Measurements from ENCODE around the gene HS1BP3.

HS1BP3 gene

DNA sequence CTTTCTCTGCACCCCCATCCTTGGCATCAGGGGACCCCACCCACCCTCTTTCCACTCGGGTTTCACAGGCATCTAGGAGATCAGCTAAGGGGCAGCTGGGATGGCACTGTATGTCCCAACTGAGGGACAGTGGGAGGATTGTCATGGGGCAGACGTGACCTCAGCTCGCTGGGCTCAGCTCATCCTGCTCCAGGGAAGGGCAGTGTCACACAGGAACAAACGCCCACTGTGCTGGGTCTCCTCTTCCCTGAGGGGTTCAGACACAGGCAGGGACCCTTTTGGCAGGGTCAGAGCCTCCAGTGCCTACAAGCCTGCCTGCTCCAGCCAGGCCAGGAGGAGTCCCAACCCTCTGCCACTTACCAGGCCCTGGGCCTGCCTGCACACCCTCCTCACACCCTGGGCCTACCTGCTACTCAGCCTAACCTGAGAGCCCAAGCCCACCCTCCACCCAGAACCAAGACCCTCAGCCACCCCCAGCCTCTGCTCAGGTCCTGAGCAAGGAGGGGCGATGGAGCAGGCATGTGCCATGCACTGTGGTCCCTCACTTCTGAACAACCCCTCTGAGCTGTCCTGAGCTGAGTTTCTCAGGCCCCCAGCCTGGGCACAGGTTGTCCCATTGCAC lies 68.2 kb downstream of the HS1BP3 start:
- DNase-seq, result no peak

DNA sequence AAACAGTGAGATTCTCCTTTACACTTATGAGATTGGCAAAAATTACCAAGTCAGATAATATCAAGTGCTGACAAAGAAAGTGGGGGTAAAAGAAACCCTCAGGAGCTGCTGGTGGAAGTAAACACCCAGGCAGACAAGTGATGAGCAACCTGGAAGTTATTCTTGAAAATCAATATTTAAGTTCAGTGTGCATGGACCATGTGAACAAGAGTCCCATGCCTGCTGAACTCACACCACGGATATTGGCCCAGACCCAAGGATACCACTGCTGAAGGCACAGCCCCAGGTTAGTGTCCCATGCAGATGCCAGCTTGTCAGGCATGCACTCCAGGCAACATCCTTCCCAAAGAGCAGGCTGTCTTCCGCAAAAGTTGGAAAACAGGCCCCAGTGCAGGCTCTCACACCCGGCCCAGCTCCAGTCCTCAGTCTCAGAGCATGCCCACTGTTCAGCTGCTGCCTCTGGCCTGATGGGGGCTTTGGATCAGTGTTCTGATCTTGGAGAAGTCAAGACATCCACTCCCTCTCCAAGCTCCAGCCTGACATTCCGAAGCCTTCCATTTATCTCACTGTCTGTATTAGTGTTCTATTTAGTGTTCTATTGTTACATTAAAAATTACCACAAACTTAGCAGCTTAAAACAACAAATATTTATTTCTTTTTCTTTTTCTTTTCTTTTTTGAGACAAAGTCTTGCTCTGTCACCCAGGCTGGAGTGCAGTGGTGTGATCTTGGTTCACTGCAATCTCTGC lies 70.0 kb downstream of the HS1BP3 start:
- no peak for DNase-seq

DNA sequence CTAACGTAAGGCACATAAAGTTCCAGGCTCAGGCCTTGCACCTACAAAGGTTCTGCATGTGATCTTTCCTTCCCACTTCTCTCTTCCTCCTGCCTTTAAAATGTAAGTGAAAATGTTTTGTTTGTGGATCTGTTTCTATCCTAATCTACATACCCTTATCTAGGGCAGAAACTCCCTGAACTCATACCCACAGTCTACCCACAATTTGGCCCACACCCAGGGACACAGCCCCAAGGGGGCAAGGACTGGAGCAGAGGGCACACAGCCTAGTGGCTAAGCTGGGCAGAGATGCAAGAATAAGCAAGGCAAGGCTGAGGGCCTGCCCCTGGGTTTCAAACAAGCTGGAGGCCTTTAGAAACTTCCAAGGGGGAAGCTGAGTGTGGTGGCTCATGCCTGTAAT lies 71.0 kb downstream of the HS1BP3 start:
- no peak for DNase-seq

DNA sequence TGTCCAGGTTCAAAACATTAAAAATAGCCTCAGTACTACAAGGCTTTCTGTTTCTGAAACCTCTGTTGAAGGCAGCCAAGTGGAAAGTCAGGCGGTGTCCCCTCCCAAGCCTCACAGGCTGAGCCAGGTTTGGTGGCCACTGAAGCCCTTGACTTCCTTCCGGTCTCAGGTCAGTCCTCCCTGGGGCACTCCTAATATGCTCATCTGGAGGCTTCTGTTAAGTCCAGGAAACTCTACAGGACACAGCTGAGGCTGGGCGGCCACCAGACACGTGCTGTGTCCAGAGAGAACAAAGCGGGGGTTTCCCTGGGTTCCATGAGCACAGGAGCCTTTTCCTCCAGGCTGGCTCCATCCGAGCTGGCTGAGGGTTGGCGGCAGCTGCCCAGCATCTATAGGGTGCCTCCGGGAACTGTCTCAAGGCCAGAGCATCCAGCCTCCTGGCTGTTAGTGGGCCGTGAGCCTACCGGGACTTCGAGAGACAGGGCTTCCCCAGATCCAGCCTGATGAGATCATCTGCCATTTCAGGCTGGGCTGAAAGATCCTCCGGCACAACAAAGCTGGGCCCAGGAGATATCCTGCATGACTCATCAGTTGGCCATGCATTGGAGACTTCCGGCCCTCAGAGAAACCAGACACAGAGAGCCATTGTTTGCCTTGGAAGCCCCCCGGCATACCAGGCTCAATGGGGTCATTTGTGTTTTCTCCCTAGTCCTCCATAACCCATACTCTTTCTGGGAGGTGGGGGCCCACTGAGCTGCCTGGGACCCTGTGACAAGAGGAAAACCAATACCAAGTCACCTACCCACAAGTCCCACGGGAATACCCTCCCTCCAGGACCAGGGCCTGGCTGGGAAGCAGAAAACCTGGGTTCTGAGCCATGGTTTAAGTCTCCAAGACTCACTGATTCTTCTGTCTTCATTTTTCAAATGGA lies 71.7 kb downstream of the HS1BP3 start:
- peak; percentile 46 to 74 for DNase-seq

DNA sequence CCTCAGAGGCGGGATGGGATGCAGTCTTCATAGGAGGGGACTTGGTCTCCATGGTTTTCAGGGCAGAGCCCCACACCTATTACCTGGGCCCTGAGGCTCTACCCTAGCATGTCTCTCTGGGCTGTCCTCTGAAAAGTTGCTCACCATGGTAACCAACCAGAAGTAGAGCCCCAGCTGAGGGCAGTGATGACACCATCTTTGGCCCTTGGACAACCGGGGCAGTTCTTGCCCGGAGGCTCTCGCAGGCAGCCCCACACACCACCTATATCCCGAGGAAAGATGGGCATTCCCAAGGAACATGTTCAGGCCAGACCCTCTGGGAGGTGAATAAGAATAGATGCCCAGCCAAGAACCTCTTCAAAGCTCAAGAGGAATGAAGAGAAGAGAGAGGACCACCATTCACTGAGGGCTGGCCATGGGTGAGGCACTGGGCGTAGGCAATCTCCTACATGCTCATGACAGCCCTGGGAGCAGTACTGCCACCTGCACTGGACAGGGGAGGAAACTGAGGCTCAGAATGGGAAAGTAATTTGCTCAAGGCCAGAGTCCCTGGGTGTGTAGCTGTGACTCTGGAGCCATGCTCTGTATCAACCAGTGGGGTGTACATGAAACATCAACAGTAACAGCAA lies 72.5 kb downstream of the HS1BP3 start:
- DNase-seq, result no peak

DNA sequence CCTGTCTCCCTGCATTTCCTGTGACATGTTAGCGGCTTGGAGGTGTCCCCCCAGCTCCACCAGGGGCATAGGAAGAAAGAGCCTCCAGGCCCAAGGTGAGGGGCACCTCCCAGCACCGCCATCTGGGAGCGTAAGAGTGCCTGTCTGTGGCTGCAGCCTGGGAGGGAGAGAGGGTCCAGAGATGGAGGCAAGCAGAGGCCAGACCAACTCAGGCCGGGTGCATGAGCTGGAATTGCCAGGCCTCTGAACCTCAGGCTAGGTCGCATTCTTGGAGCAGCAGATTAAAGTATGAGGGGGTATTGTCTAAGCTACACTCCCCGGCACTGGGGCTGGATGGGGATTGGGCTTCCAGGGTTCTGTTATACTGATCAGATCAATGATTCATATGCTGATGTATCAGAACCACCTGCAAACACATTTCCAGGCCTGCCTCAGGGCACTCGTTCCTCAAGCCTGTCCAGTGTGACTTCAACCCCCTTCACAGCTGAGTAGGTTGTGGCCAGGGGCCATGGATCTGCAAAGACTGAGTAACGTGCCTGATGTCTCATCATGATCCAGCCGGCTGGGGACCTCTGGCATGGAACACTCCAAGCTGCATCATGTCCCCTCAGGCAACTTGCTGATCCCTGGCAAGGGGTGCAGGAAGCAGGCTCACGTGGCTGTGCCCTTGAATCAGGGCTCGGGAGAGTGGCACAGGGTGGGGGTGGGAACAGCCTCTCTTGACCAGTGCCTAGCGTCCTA lies 73.2 kb downstream of the HS1BP3 start:
- DNase-seq, result no peak

DNA sequence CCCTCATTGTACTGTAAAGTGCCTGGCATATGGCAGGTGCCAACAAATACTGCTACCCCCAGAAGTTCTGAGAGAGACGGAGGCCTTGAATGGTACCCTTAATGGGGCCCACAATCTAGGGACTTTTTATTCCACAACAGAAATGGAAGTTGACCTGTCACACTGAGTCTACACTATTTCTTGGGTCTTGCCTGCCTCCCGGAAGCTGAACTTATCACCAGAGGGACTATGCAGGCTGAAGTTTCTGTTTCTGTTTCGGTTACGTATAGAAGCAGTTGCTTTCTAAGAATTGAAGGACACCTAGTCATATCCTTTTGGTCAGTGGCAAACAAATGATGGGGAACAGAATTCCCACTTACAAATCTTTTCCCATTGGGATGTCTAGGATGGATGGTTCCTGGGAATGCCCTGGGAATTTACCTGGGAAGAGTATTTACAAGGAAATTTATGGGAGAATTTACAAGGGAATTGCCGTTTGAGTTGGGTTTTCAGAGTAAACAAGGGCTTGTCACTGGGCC lies 74.2 kb downstream of the HS1BP3 start:
- DNase-seq, result no peak

DNA sequence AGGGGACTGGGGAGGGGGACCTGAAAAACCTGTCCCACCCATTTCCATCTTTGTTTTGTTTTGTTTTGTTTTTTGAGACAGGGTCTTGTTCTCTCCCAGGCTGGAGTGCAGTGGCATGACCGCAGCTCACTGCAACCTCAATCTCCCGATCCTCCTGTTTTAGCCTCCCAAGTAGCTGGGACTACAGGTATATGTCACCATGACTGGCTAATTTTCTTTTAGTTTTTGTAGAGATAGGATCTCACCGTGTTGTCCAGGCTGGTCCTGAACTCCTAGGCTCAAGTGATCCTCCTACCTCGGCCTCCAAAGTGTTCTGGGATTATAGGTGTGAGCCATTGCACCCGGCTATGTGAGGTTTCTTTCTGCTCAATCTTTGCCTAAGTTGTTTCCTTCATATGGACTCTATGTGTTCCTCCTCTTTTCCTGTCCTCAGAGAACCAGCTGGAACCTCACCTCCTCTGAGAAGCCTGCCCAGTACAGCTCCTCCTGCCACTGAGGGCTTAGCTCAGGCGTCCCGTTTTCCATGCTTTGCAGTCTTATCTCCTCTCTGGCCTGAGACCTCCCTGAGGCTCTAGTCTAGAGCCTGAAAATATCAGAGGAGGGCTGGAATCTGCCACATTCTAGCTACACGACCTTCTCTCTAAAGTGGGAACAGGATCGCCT lies 74.8 kb downstream of the HS1BP3 start:
- DNase-seq, result no peak

DNA sequence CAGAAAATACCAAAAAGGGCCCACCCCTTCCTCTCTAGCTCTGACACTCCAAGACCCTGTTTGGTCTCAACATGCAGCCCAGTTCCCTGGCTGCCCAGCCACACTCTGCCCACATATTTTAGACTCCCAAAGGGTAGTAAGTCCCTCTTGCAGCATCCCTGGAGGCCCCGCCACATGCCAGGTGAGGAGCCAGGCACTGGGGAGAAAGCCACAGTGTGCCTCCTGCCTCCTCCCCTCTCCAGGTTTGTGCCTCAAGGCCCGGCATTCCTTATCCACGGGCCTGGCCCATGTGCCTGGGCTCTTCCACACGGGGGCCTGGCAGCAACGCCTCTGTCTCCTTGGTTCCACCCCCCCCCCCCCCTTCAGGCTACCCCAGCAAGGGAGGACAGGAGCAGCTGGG lies 75.5 kb downstream of the HS1BP3 start:
- DNase-seq, result no peak

DNA sequence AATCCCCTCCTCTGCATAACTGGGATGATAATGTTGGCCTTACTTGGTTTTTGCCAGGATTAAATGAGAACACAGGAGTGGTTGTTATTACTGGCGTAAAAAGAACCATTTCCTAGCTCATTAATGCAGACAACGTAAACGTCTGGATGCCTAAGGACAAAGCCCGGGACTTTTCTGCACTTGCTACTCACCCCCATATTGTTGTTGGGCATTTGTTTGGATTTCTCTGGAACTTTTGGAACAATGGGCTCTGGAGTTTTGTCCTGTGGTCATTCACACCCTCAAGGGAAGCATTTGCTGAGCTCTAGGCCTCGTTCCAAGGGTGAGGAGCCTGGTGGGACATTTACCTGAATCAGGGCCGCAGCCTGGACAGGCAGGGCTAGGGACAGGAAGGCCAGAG lies 76.0 kb downstream of the HS1BP3 start:
- no peak for DNase-seq

DNA sequence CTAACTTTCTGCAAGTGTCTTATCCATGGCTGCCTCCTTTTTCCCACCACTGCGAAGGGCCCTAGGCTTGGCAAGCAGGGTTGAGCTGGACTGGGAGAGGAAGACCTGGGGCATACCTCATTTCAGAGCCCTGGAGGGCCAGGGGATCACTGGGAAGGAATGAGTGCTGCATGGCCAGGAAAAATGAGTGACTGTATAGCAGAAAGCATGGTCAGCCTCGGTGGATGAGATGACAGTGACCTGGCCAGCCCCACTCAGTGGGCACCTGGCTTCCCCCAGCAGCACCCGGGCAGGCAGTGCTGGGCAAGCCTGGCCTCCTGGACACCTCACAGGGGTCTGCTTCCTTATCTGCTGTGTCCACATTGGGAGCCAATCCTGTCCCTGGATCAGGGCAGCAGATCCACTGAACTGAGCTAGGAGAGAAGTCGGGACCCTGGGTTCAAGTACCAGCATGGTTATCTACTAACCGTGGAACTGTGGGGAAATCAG lies 76.4 kb downstream of the HS1BP3 start:
- DNase-seq, result no peak

DNA sequence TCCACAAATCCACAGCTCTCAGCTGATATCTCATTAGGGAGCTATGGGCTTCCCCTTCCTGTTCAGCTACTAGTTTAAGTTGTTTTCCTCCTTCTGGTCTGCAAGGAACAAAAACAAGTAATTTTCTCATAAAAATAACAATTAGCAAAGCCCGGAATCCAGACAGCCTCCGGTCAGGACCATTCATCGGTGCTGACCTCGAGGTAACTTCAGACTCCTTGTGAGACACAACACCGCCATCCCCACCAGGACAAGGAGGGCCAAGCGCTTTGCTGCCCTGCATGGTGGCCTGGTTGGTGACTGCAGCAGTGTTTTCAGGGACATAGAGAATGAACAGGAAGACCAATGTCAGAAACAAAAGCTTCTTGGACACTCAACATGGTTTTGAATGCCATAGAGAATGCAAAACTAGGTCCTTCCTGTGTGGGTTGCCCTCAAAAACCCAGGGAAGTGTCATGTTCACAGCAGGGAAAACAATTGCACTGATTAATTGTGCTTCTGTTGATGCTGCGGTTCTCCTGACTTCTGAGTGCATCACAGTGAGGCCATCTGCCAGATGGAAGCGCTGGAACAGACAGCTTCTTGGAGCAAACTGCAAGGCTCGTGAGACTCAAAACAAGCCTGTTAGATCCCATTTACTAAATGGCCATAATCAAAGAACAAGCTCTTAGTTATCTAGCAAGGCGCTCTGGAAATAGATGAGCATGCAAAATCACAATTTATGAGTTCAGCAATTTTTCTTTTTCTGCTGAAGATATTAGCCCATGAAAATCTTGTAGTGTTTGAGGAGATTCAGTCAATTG lies 77.1 kb downstream of the HS1BP3 start:
- no peak for DNase-seq

DNA sequence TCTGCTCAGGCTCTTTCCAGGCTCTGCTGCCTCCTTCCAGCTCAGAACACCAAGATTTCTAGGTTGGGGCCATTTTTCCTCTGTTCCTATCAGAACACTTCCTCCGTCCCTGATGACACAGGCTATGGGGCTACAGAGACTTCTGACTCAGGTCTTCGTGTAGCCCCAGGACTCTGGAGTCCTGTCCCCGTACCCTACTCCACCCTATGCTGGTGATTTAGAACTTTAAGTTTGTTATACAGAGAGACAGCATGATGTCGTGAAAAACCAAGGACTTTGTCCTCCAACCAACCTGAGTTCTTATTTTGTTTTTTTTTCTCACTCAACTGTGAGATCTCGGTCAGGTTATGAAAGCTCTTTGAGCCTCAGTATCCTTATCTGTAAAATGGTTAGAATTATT lies 78.7 kb downstream of the HS1BP3 start:
- DNase-seq, result no peak

DNA sequence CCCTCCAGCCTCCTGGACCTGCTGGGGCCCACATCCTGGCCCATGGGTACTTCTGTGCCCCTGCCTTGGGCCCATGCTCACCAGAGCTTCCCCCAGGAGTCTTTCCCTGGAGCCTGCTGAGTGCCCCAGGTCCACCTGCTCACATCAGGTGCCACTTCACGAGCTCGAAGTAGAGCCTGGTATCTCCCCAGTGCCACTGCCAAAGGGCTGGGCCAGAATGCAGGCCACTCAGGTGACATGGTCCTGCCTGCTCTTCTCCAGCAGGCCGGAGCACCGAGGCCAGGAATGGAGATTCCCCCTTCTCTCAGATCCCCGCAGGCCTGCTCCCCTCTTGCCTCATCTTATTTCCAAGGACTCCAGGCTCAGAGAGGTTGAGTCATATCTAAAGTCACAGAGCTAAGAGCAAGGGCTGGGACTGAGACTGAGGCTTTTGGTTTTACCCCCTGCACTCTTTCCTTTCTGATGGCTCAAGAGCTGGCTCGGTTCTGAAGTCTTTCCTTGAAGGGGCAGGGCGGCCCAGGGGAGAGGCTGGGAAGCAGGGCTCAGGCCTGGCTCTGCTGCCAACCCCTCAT lies 79.2 kb downstream of the HS1BP3 start:
- DNase-seq, result no peak

DNA sequence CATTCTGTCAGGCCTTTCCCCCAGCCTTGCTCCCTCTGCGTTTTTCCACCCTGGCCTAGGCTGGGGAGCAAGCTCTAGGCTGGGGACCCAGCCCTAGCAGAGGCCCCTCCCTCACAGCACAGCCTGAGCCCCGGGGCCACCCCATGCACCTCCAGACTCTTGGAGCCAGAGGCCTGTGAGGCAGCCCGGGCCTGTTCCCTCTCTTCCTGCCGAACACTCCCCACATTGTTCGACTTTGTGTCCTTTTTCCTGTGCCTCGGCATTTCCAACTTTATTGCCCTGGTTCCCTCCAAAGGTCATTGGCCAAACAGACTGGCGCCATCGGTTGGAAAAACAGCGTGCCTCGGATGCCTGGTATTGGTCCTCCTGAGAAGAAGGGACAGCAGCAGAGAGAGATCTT lies 79.7 kb downstream of the HS1BP3 start:
- no peak for DNase-seq

DNA sequence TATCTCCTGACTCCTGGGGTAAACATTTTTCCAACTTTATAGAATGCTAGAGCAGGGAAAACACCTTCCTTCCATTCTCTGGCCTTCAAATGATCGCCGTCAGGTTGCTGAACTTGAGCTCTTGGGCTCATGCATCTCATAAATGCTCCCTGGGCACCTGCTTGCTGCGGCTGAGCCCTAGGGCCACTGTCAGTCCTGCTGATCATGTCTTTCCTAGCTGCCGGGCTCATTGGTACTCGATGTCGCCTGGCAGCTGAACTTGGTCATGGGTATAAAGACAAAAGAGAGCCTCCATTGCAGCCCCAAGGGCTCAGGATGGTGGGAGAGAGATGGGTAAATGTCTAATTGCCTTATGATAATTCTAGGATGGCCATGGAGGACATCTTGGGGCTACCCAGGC lies 80.6 kb downstream of the HS1BP3 start:
- DNase-seq, result no peak

DNA sequence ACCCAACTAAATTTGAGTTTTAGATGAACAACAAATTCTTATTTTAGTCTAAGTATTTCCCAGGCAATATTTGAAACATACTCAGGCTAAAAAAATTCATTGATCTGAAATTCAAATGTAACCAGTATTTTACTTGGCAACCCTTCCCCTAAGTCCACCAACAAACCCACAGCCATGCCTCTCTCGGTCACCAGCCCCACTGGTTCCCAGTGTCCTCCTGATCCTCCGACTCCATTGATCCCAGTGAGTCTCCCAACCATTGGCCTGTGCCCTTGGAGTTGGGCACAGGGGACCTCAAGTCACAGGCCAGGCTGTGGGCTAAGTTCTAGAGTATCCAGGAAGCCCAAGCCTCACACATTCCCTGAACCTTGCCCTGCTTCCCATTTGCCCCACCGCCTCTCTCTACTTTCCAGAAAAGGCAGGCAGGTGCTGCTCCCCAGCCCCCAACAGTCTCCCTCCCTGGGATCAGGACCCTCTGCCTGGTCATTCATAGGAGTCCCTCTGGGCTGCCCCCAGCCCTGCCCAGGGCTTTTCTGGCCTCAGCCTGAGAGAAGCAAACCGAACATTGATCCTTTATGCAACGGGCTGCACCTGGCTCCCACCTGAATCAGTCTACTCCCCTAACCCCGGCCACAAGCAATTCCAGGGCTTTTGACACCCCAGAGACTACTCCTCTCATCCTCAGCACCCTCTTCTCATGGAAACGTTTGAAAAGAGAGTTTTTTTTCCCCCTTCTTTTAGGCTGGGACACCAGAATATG lies 81.3 kb downstream of the HS1BP3 start:
- DNase-seq, result no peak

DNA sequence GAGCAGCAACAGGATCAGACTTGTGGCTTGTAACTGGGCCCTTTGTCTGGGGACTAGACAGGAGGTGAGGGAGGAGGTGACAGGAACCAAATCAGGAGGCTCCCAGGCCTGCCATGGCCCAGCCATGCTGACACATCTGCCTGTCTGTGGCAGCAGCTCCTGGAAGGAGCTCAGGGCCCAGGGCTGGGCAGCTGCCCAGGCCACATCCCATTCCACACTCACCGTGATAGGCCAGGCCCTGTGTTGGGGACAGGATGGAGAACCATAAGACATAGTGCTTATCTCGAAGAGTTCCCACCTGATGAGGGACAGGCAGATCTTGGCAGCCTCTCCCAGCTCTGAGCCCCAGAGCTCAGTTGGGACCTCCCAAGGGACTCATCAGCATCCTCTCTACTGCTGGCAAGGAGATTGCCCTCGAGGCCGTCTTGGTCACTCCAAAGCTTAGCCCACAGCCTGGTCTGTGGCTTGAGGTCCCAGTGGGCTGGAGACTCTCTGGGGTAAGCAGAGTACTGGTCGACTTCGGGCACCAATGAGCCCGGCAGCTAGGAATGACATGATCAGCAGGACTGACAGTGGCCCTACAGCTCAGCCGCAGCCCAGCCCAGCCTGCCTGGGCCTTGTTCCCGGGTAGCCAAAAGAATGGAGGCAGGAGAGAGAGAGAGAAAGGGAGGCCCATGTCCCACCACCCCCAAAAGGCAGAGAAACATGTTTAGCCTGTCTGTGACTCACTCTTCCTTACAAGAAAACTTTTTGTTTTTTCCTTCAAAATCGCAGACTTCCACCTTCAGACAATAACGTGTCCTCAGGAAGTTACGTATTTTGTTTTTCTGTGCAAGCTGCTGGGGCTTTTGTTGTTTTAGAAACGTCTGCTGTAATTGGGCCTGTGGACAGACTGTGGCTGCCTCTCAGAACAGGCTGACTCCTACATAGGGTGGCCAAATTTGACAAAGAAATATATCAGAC lies 82.1 kb downstream of the HS1BP3 start:
- no peak for DNase-seq

DNA sequence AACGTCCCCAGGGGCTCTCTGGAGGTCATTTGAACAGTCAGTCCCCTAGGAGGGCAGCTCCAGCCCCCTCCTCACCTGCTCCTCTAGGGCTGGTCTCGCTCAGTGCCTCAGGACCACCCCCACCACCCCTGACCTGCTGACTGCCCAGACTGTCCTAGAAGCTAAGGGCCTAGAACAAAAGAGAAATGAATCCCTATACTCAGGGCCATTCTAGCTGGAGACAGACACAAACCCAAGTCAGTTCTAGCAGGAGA lies 83.0 kb downstream of the HS1BP3 start:
- DNase-seq, result no peak
